Measurements from ENCODE around the gene TUBB2B. TPM values are rescaled to one million over a fixed set of nuclear protein-coding genes. Genes with fewer than 3 reads are reported as not detected.

Gene TUBB2B
- 39.9 TPM for polyA plus RNA-seq (2012; ENCODE audit: missing spikeins)

- TF ChIP-seq POLR2AphosphoS5 (IDR thresholded peaks at IDR 0.05; ENCODE audit: low read depth, low read length): peak; percentile 26; the same call in 1 of the 2 replicates
- TF ChIP-seq POLR2A (IDR thresholded peaks at IDR 0.05; ENCODE audit: low read depth, low read length): peak; percentile 79
- TF ChIP-seq TAF1 (IDR thresholded peaks at IDR 0.05; ENCODE audit: borderline replicate concordance, low read depth, low read length): no peak
- no peak for DNase-seq (ENCODE audit: insufficient read length)
- peak; percentile 24 for FAIRE-seq
Observed at GRCh38 chr6:3227363-3228045, at the start of gene TUBB2B. Gene TUBB2B, minus strand, starts transcription at chr6:3227653. Its CDS starts 110 bp downstream, at chr6:3227543.

- TF ChIP-seq TAF1 (IDR thresholded peaks at IDR 0.05; ENCODE audit: borderline replicate concordance, low read depth, low read length) (no peak), POLR2A (IDR thresholded peaks at IDR 0.05; ENCODE audit: low read depth, low read length) (no peak), POLR2AphosphoS5 (IDR thresholded peaks at IDR 0.05; ENCODE audit: low read depth, low read length) (no peak)
Observed at GRCh38 chr6:3277251-3277650, 49.8 kb upstream of the TUBB2B start.

GRCh38 chr6:3276174-3277167 is 49.0 kb upstream of the TUBB2B start:
- no peak for TF ChIP-seq POLR2A (IDR thresholded peaks at IDR 0.05; ENCODE audit: low read depth, low read length)
- TF ChIP-seq POLR2AphosphoS5 (IDR thresholded peaks at IDR 0.05; ENCODE audit: low read depth, low read length): no peak
- TF ChIP-seq TAF1 (IDR thresholded peaks at IDR 0.05; ENCODE audit: borderline replicate concordance, low read depth, low read length): no peak
- FAIRE-seq (no peak), DNase-seq (ENCODE audit: insufficient read length) (no peak)

More at GRCh38 chr6:3277251-3277650, 49.8 kb upstream of the TUBB2B start:
- FAIRE-seq: no peak
- DNase-seq (ENCODE audit: insufficient read length): no peak

GRCh38 chr6:3273707-3274521 is 46.5 kb upstream of the TUBB2B start:
- TF ChIP-seq TAF1 (IDR thresholded peaks at IDR 0.05; ENCODE audit: borderline replicate concordance, low read depth, low read length): no peak
- no peak for TF ChIP-seq POLR2AphosphoS5 (IDR thresholded peaks at IDR 0.05; ENCODE audit: low read depth, low read length)
- TF ChIP-seq POLR2A (IDR thresholded peaks at IDR 0.05; ENCODE audit: low read depth, low read length): no peak
- no peak for FAIRE-seq
- DNase-seq (ENCODE audit: insufficient read length): no peak

- TF ChIP-seq POLR2A (IDR thresholded peaks at IDR 0.05; ENCODE audit: low read depth, low read length): no peak
- no peak for TF ChIP-seq TAF1 (IDR thresholded peaks at IDR 0.05; ENCODE audit: borderline replicate concordance, low read depth, low read length)
- no peak for TF ChIP-seq POLR2AphosphoS5 (IDR thresholded peaks at IDR 0.05; ENCODE audit: low read depth, low read length)
- DNase-seq (ENCODE audit: insufficient read length) (no peak), FAIRE-seq (no peak)
Observed at GRCh38 chr6:3272911-3273547, 45.6 kb upstream of the TUBB2B start.

GRCh38 chr6:3271756-3272155 is 44.3 kb upstream of the TUBB2B start:
- FAIRE-seq (no peak), DNase-seq (ENCODE audit: insufficient read length) (no peak)
- no peak for TF ChIP-seq POLR2A (IDR thresholded peaks at IDR 0.05; ENCODE audit: low read depth, low read length)
- no peak for TF ChIP-seq POLR2AphosphoS5 (IDR thresholded peaks at IDR 0.05; ENCODE audit: low read depth, low read length)
- TF ChIP-seq TAF1 (IDR thresholded peaks at IDR 0.05; ENCODE audit: borderline replicate concordance, low read depth, low read length): no peak

GRCh38 chr6:3270258-3270657 is 42.8 kb upstream of the TUBB2B start:
- FAIRE-seq (no peak), DNase-seq (ENCODE audit: insufficient read length) (no peak)
- TF ChIP-seq TAF1 (IDR thresholded peaks at IDR 0.05; ENCODE audit: borderline replicate concordance, low read depth, low read length) (no peak), POLR2A (IDR thresholded peaks at IDR 0.05; ENCODE audit: low read depth, low read length) (no peak)

- no peak for FAIRE-seq
- TF ChIP-seq POLR2AphosphoS5 (IDR thresholded peaks at IDR 0.05; ENCODE audit: low read depth, low read length): no peak
- no peak for TF ChIP-seq TAF1 (IDR thresholded peaks at IDR 0.05; ENCODE audit: borderline replicate concordance, low read depth, low read length)
- TF ChIP-seq POLR2A (IDR thresholded peaks at IDR 0.05; ENCODE audit: low read depth, low read length): no peak
- no peak for DNase-seq (ENCODE audit: insufficient read length)
Observed at GRCh38 chr6:3269281-3269975, 42.0 kb upstream of the TUBB2B start.

GRCh38 chr6:3268680-3269079 is 41.2 kb upstream of the TUBB2B start:
- no peak for TF ChIP-seq POLR2AphosphoS5 (IDR thresholded peaks at IDR 0.05; ENCODE audit: low read depth, low read length)
- no peak for TF ChIP-seq TAF1 (IDR thresholded peaks at IDR 0.05; ENCODE audit: borderline replicate concordance, low read depth, low read length)
- no peak for TF ChIP-seq POLR2A (IDR thresholded peaks at IDR 0.05; ENCODE audit: low read depth, low read length)
- FAIRE-seq: no peak
- DNase-seq (ENCODE audit: insufficient read length): no peak

- FAIRE-seq: no peak
- no peak for DNase-seq (ENCODE audit: insufficient read length)
Observed at GRCh38 chr6:3267162-3267561, 39.7 kb upstream of the TUBB2B start.

More at GRCh38 chr6:3267162-3267561, 39.7 kb upstream of the TUBB2B start:
- TF ChIP-seq POLR2A (IDR thresholded peaks at IDR 0.05; ENCODE audit: low read depth, low read length) (no peak), POLR2AphosphoS5 (IDR thresholded peaks at IDR 0.05; ENCODE audit: low read depth, low read length) (no peak), TAF1 (IDR thresholded peaks at IDR 0.05; ENCODE audit: borderline replicate concordance, low read depth, low read length) (no peak)

Measured in GM12892 (cell line).